ENCODE data around the gene SUSD5.
"Not testable (repeated sequence)": the region's sequence is repeated elsewhere in the genome, so short reads cannot be mapped to it uniquely, and the experiment has no call there.

The SUSD5 gene

GRCh38 chr3:33106854-33107253 lies 111.8 kb downstream of the SUSD5 start:
- H3K27ac ChIP-seq (ENCODE audit: low read depth in 2 of 2, low read length in 2 of 2); H3K9me3 ChIP-seq (ENCODE audit: control insufficient read depth in 2 of 2, low read length in 2 of 2); H3K27me3 ChIP-seq (ENCODE audit: control insufficient read depth in 2 of 2, insufficient read depth in 2 of 2, low read length in 2 of 2); H3K4me1 ChIP-seq (ENCODE audit: control insufficient read depth in 2 of 2, insufficient read depth in 2 of 2, low read length in 2 of 2); H3K36me3 ChIP-seq (ENCODE audit: control insufficient read depth in 2 of 2, insufficient read depth in 2 of 2, low read length in 2 of 2); H3K4me3 ChIP-seq (ENCODE audit: low read length in 2 of 2); H3K9ac ChIP-seq (ENCODE audit: low read depth in 1 of 2, low read length in 2 of 2): not testable (repeated sequence)

- Histone ChIP-seq H3K27ac (ENCODE audit: low read depth in 2 of 2, low read length in 2 of 2) (no peak overlapping the region), H3K9ac (ENCODE audit: low read depth in 1 of 2, low read length in 2 of 2) (no peak overlapping the region), H3K36me3 (ENCODE audit: control insufficient read depth in 2 of 2, insufficient read depth in 2 of 2, low read length in 2 of 2) (no peaks in the 10 kb centered on the region), H3K27me3 (ENCODE audit: control insufficient read depth in 2 of 2, insufficient read depth in 2 of 2, low read length in 2 of 2) (no peaks in the 10 kb centered on the region), H3K4me3 (ENCODE audit: low read length in 2 of 2) (no peak overlapping the region), H3K4me1 (ENCODE audit: control insufficient read depth in 2 of 2, insufficient read depth in 2 of 2, low read length in 2 of 2) (peaks cover 0 to 3% of the 10 kb centered on the region in 2 donors), H3K9me3 (ENCODE audit: control insufficient read depth in 2 of 2, low read length in 2 of 2) (no peaks in the 10 kb centered on the region)
These were observed 113.2 kb downstream of the SUSD5 start for GRCh38 chr3:33105341-33105948.

GRCh38 chr3:33104803-33105202 lies 113.8 kb downstream of the SUSD5 start:
- H3K27ac ChIP-seq (ENCODE audit: low read depth in 2 of 2, low read length in 2 of 2), result no peak overlapping the region
- no peak overlapping the region for H3K9ac ChIP-seq (ENCODE audit: low read depth in 1 of 2, low read length in 2 of 2)
- H3K27me3 ChIP-seq (ENCODE audit: control insufficient read depth in 2 of 2, insufficient read depth in 2 of 2, low read length in 2 of 2), result no peaks in the 10 kb centered on the region
- no peak overlapping the region for H3K4me3 ChIP-seq (ENCODE audit: low read length in 2 of 2)
- no peaks in the 10 kb centered on the region for H3K9me3 ChIP-seq (ENCODE audit: control insufficient read depth in 2 of 2, low read length in 2 of 2)
- no peaks in the 10 kb centered on the region for H3K36me3 ChIP-seq (ENCODE audit: control insufficient read depth in 2 of 2, insufficient read depth in 2 of 2, low read length in 2 of 2)
- peaks cover 0 to 3% of the 10 kb centered on the region in 2 donors for H3K4me1 ChIP-seq (ENCODE audit: control insufficient read depth in 2 of 2, insufficient read depth in 2 of 2, low read length in 2 of 2)

GRCh38 chr3:33103480-33103879 lies 115.1 kb downstream of the SUSD5 start:
- H3K36me3 ChIP-seq (ENCODE audit: control insufficient read depth in 2 of 2, insufficient read depth in 2 of 2, low read length in 2 of 2), result no peaks in the 10 kb centered on the region
- H3K4me3 ChIP-seq (ENCODE audit: low read length in 2 of 2), result no peak overlapping the region
- H3K9ac ChIP-seq (ENCODE audit: low read depth in 1 of 2, low read length in 2 of 2), result no peak overlapping the region
- H3K27ac ChIP-seq (ENCODE audit: low read depth in 2 of 2, low read length in 2 of 2), result no peak overlapping the region
- H3K9me3 ChIP-seq (ENCODE audit: control insufficient read depth in 2 of 2, low read length in 2 of 2), result no peaks in the 10 kb centered on the region
- peaks cover 0 to 3% of the 10 kb centered on the region in 2 donors for H3K4me1 ChIP-seq (ENCODE audit: control insufficient read depth in 2 of 2, insufficient read depth in 2 of 2, low read length in 2 of 2)
- H3K27me3 ChIP-seq (ENCODE audit: control insufficient read depth in 2 of 2, insufficient read depth in 2 of 2, low read length in 2 of 2), result no peaks in the 10 kb centered on the region

GRCh38 chr3:33103034-33103433 lies 115.6 kb downstream of the SUSD5 start:
- H3K9me3 ChIP-seq (ENCODE audit: control insufficient read depth in 2 of 2, low read length in 2 of 2), result no peaks in the 10 kb centered on the region
- no peaks in the 10 kb centered on the region for H3K36me3 ChIP-seq (ENCODE audit: control insufficient read depth in 2 of 2, insufficient read depth in 2 of 2, low read length in 2 of 2)
- no peaks in the 10 kb centered on the region for H3K27me3 ChIP-seq (ENCODE audit: control insufficient read depth in 2 of 2, insufficient read depth in 2 of 2, low read length in 2 of 2)
- H3K4me1 ChIP-seq (ENCODE audit: control insufficient read depth in 2 of 2, insufficient read depth in 2 of 2, low read length in 2 of 2), result peaks cover 0 to 3% of the 10 kb centered on the region in 2 donors
- no peak overlapping the region for H3K27ac ChIP-seq (ENCODE audit: low read depth in 2 of 2, low read length in 2 of 2)
- no peak overlapping the region for H3K9ac ChIP-seq (ENCODE audit: low read depth in 1 of 2, low read length in 2 of 2)
- H3K4me3 ChIP-seq (ENCODE audit: low read length in 2 of 2), result no peak overlapping the region

- H3K9ac ChIP-seq (ENCODE audit: low read depth in 1 of 2, low read length in 2 of 2), result no peak overlapping the region
- H3K27ac ChIP-seq (ENCODE audit: low read depth in 2 of 2, low read length in 2 of 2), result no peak overlapping the region
- H3K9me3 ChIP-seq (ENCODE audit: control insufficient read depth in 2 of 2, low read length in 2 of 2), result no peaks in the 10 kb centered on the region
These were observed 118.4 kb downstream of the SUSD5 start for GRCh38 chr3:33100229-33100628.

More at GRCh38 chr3:33100229-33100628, 118.4 kb downstream of the SUSD5 start:
- Histone ChIP-seq H3K4me1 (ENCODE audit: control insufficient read depth in 2 of 2, insufficient read depth in 2 of 2, low read length in 2 of 2) (peaks cover 5 to 10% of the 10 kb centered on the region in 2 donors), H3K4me3 (ENCODE audit: low read length in 2 of 2) (no peak overlapping the region), H3K36me3 (ENCODE audit: control insufficient read depth in 2 of 2, insufficient read depth in 2 of 2, low read length in 2 of 2) (no peaks in the 10 kb centered on the region), H3K27me3 (ENCODE audit: control insufficient read depth in 2 of 2, insufficient read depth in 2 of 2, low read length in 2 of 2) (no peaks in the 10 kb centered on the region)
